H9 (cell line): ENCODE results near the gene ADGRF5. TPM values are rescaled to one million over a fixed set of nuclear protein-coding genes. Genes with fewer than 3 reads are reported as not detected.
"Not testable (repeated sequence)": the region's sequence is repeated elsewhere in the genome, so short reads cannot be mapped to it uniquely, and the experiment has no call there.

Experiments used
- DNase-seq: peaks from one replicate; pipeline ENCODE4 v3.0.0-alpha.2; 2017
- H2AFZ ChIP-seq: one replicate; pipeline ENCODE4 v1.6.1; 2013; ENCODE audit warnings: mild to moderate bottlenecking, low read length, control low read depth, moderate library complexity
- H2AK5ac ChIP-seq: 2 replicates; pipeline ENCODE4 v1.6.1; 2013; ENCODE audit warnings: low read length, control low read depth, mixed read lengths; ENCODE audit not compliant: insufficient read length
- H2BK120ac ChIP-seq: one replicate; pipeline ENCODE4 v1.6.1; 2013; ENCODE audit warnings: low read depth, mild to moderate bottlenecking, low read length, control low read depth, inconsistent platforms; ENCODE audit not compliant: poor library complexity, severe bottlenecking
- H2BK12ac ChIP-seq: 2 replicates; pipeline ENCODE4 v1.6.1; 2013; ENCODE audit warnings: low read length, control low read depth, mixed read lengths, low read depth; ENCODE audit not compliant: insufficient read length
- H2BK15ac ChIP-seq: 2 replicates; pipeline ENCODE4 v1.6.1; 2013; ENCODE audit warnings: low read depth, low read length, control low read depth
- H2BK20ac ChIP-seq: one replicate; pipeline ENCODE4 v1.6.1; 2013; ENCODE audit warnings: low read depth, mild to moderate bottlenecking, low read length, control low read depth, inconsistent platforms; ENCODE audit not compliant: poor library complexity, severe bottlenecking
- H2BK5ac ChIP-seq: 2 replicates; pipeline ENCODE4 v1.6.1; 2013; ENCODE audit warnings: low read length, control low read depth, mixed read lengths; ENCODE audit not compliant: insufficient read length
- H3K14ac ChIP-seq: 2 replicates; pipeline ENCODE4 v1.6.1; 2013; ENCODE audit warnings: low read length, control low read depth; ENCODE audit not compliant: insufficient read depth
- H3K18ac ChIP-seq: 2 replicates; pipeline ENCODE4 v1.6.1; 2013; ENCODE audit warnings: low read depth, mild to moderate bottlenecking, mixed read lengths, low read length, control low read depth; ENCODE audit not compliant: insufficient read length
- H3K23ac ChIP-seq: 2 replicates; pipeline ENCODE4 v1.6.1; 2013; ENCODE audit warnings: low read length, control low read depth, mixed read lengths, low read depth; ENCODE audit not compliant: insufficient read length
- H3K23me2 ChIP-seq: 2 replicates; pipeline ENCODE4 v1.6.1; 2013; ENCODE audit warnings: low read depth, mild to moderate bottlenecking, mixed read lengths, low read length, control low read depth; ENCODE audit not compliant: insufficient read length, poor library complexity, severe bottlenecking
- H3K27ac ChIP-seq: 2 replicates; pipeline ENCODE4 v1.5.1; 2013; ENCODE audit warnings: low read length, control low read depth, mixed read lengths, low read depth; ENCODE audit not compliant: insufficient read length
- H3K27me3 ChIP-seq: 2 replicates; pipeline ENCODE4 v1.6.1; 2013; ENCODE audit warnings: low read length, control low read depth, inconsistent platforms; ENCODE audit not compliant: insufficient read depth
- H3K4ac ChIP-seq: 2 replicates; pipeline ENCODE4 v1.6.1; 2013; ENCODE audit warnings: low read depth, mild to moderate bottlenecking, control low read depth, inconsistent platforms, low read length, moderate library complexity
- H3K4me1 ChIP-seq: 2 replicates; pipeline ENCODE4 v1.6.1; 2013; ENCODE audit warnings: low read length, control low read depth, inconsistent platforms; ENCODE audit not compliant: insufficient read depth
- H3K4me2 ChIP-seq: 2 replicates; pipeline ENCODE4 v1.6.1; 2013; ENCODE audit warnings: low read length, control low read depth, mixed read lengths; ENCODE audit not compliant: insufficient read length, insufficient read depth
- H3K56ac ChIP-seq: 2 replicates; pipeline ENCODE4 v1.6.1; 2013; ENCODE audit warnings: low read depth, mild to moderate bottlenecking, mixed read lengths, low read length, control low read depth; ENCODE audit not compliant: insufficient read length
- H3K79me1 ChIP-seq: 2 replicates; pipeline ENCODE4 v1.6.1; 2013; ENCODE audit warnings: low read depth, mild to moderate bottlenecking, moderate library complexity, low read length, control low read depth, inconsistent platforms; ENCODE audit not compliant: insufficient read depth, poor library complexity, severe bottlenecking
- H3K79me2 ChIP-seq: 2 replicates; pipeline ENCODE4 v1.6.1; 2013; ENCODE audit warnings: low read length, control low read depth, inconsistent platforms; ENCODE audit not compliant: insufficient read depth
- H3K9ac ChIP-seq: 2 replicates; pipeline ENCODE4 v1.6.1; 2013; ENCODE audit warnings: low read length, control low read depth, mixed read lengths; ENCODE audit not compliant: insufficient read length; ENCODE audit errors: extremely low read depth
- H3K9me3 ChIP-seq: one replicate; pipeline ENCODE4 v1.6.1; 2013; ENCODE audit warnings: low read depth, low read length, inconsistent platforms; ENCODE audit not compliant: control insufficient read depth
- H3T11ph ChIP-seq: one replicate; pipeline ENCODE4 v1.6.1; 2013; ENCODE audit warnings: mild to moderate bottlenecking, low read length, control low read depth, inconsistent platforms
- H4K20me1 ChIP-seq: one replicate; pipeline ENCODE4 v1.6.1; 2013; ENCODE audit not compliant: control insufficient read depth, insufficient read length, insufficient read depth
- H4K5ac ChIP-seq: 2 replicates; pipeline ENCODE4 v1.6.1; 2013; ENCODE audit warnings: low read depth, mild to moderate bottlenecking, mixed read lengths, low read length, control low read depth; ENCODE audit not compliant: insufficient read length
- H4K8ac ChIP-seq: replicated peaks from 2 replicates; pipeline ENCODE4 v1.6.1; 2013; ENCODE audit warnings: low read length, control low read depth, mixed read lengths, low read depth; ENCODE audit not compliant: insufficient read length
- H4K91ac ChIP-seq: 2 replicates; pipeline ENCODE4 v1.6.1; 2013; ENCODE audit warnings: low read depth, mild to moderate bottlenecking, moderate library complexity, mixed read lengths, low read length, control low read depth; ENCODE audit not compliant: insufficient read length
- H3K27ac Mint-ChIP-seq, 3 experiments: 2 replicates in 2 of 3; 3 replicates in 1 of 3; pipeline ENCODE4 v1.8.0; 2020 to 2021; ENCODE audit warnings: mixed read lengths in 3 of 3, mild to moderate bottlenecking in 1 of 3, moderate library complexity in 1 of 3
- H3K27me3 Mint-ChIP-seq: 2 replicates; pipeline ENCODE4 v1.8.0; 2021; ENCODE audit warnings: low read depth, mild to moderate bottlenecking, moderate library complexity, mixed read lengths
- H3K36me3 Mint-ChIP-seq, 3 experiments: 2 replicates in 2 of 3; 3 replicates in 1 of 3; pipeline ENCODE4 v1.8.0; 2020 to 2021; ENCODE audit warnings: low read depth in 3 of 3, mixed read lengths in 3 of 3; ENCODE audit not compliant: insufficient read depth in 1 of 3
- H3K4me1 Mint-ChIP-seq, 2 experiments: 2 replicates each; pipeline ENCODE4 v1.8.0; 2020; ENCODE audit warnings: mixed read lengths in 2 of 2
- H3K4me3 Mint-ChIP-seq, 2 experiments: 2 replicates in 1 of 2; 3 replicates in 1 of 2; pipeline ENCODE4 v1.8.0; 2020 to 2021; ENCODE audit warnings: mild to moderate bottlenecking in 2 of 2, mixed read lengths in 2 of 2, moderate library complexity in 1 of 2
- H3K9me3 Mint-ChIP-seq, 2 experiments: 2 replicates in 1 of 2; 3 replicates in 1 of 2; pipeline ENCODE4 v1.8.0; 2020; ENCODE audit warnings: mild to moderate bottlenecking in 2 of 2, mixed read lengths in 2 of 2, moderate library complexity in 1 of 2
- WGBS: extraction: QIAGEN DNeasy Blood & Tissue Kit; methylation state at CpG from one replicate; pipeline ENCODE4 v1.1.7; 2013; ENCODE audit warnings: missing lambda C conversion rate, low lambda C conversion rate, mixed read lengths; ENCODE audit not compliant: insufficient read length; ENCODE audit errors: extremely low coverage; 5-methylcytosine and 5-hydroxymethylcytosine counted together
- total RNA-seq: library from RNA; stranded (reverse); gene quantifications from 2 replicates; pipeline ENCODE4 v1.2.1, GENCODE V29; 2021
- TF ChIP-seq, protein P1 (sequence below): fragments of 200-600 bp; sonication (generic); conservative IDR thresholded peaks from 3 replicates; pipeline ENCODE4 v1.8.0; 2021; ENCODE audit warnings: antibody characterized with exemption, mild to moderate bottlenecking

Gene ADGRF5
- total RNA-seq, 1 experiment from 2014 or later, result not detected

DNA sequence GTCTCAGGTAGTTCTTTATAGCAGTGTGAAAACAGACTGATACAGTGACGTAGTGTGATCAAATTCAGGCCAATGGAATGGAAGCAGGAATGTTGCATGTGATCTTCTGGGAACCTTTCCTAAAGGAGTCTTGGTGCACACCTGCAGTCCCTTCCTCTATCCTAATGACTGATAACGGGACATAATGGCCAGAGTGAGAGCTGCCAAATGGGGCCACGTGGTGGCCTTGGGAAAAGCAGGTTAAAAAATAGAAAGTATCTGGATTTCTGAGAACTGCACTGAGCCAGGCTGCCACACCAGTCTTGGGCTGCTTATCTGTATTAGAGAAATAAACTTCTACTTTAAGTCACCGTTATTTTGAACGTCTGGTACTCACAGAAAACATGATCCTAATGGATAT is 76.6 kb downstream of the ADGRF5 start:
- no peaks in the 10 kb centered on the region for H3K79me2 ChIP-seq
- no peak overlapping the region for H2BK12ac ChIP-seq
- H3K27ac ChIP-seq, result no peak overlapping the region
- no peak overlapping the region for H4K8ac ChIP-seq
- Mint-ChIP-seq H3K9me3 (peaks cover 24 to 30% of the 10 kb centered on the region in 2 experiments), H3K27me3 (peaks cover 16% of the 10 kb centered on the region), H3K27ac (no peak overlapping the region), H3K36me3 (peaks cover 11 to 21% (median 13%) of the 10 kb centered on the region in 3 experiments), H3K4me3 (no peak overlapping the region), H3K4me1 (peaks cover 9 to 12% of the 10 kb centered on the region in 2 experiments)
- H2BK120ac ChIP-seq, result no peak overlapping the region
- no peak overlapping the region for H2BK20ac ChIP-seq
- no peak overlapping the region for H4K5ac ChIP-seq
- H2AK5ac ChIP-seq, result no peak overlapping the region
- no peak for DNase-seq
- H3T11ph ChIP-seq, result no peak overlapping the region
- TF ChIP-seq, protein P1, sequence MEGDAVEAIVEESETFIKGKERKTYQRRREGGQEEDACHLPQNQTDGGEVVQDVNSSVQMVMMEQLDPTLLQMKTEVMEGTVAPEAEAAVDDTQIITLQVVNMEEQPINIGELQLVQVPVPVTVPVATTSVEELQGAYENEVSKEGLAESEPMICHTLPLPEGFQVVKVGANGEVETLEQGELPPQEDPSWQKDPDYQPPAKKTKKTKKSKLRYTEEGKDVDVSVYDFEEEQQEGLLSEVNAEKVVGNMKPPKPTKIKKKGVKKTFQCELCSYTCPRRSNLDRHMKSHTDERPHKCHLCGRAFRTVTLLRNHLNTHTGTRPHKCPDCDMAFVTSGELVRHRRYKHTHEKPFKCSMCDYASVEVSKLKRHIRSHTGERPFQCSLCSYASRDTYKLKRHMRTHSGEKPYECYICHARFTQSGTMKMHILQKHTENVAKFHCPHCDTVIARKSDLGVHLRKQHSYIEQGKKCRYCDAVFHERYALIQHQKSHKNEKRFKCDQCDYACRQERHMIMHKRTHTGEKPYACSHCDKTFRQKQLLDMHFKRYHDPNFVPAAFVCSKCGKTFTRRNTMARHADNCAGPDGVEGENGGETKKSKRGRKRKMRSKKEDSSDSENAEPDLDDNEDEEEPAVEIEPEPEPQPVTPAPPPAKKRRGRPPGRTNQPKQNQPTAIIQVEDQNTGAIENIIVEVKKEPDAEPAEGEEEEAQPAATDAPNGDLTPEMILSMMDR, result no peak
- H4K20me1 ChIP-seq, result no peaks in the 10 kb centered on the region
- no peak overlapping the region for H2AFZ ChIP-seq
- H3K27me3 ChIP-seq, result no peaks in the 10 kb centered on the region
- H3K79me1 ChIP-seq, result no peaks in the 10 kb centered on the region
- no CpG with 5 or more reads among the region's 5 CpGs for WGBS
- H2BK15ac ChIP-seq, result no peak overlapping the region
- H3K9me3 ChIP-seq, result no peaks in the 10 kb centered on the region
- no peak overlapping the region for H3K18ac ChIP-seq
- no peaks in the 10 kb centered on the region; the same call in 1 of the 2 replicates for H3K4me1 ChIP-seq
- H3K9ac ChIP-seq, result no peak overlapping the region
- no peak overlapping the region for H4K91ac ChIP-seq
- H3K14ac ChIP-seq, result no peak overlapping the region
- H2BK5ac ChIP-seq, result no peak overlapping the region
- H3K56ac ChIP-seq, result no peak overlapping the region
- H3K23me2 ChIP-seq, result no peaks in the 10 kb centered on the region
- H3K23ac ChIP-seq, result no peak overlapping the region
- no peak overlapping the region for H3K4ac ChIP-seq
- no peak overlapping the region for H3K4me2 ChIP-seq

DNA sequence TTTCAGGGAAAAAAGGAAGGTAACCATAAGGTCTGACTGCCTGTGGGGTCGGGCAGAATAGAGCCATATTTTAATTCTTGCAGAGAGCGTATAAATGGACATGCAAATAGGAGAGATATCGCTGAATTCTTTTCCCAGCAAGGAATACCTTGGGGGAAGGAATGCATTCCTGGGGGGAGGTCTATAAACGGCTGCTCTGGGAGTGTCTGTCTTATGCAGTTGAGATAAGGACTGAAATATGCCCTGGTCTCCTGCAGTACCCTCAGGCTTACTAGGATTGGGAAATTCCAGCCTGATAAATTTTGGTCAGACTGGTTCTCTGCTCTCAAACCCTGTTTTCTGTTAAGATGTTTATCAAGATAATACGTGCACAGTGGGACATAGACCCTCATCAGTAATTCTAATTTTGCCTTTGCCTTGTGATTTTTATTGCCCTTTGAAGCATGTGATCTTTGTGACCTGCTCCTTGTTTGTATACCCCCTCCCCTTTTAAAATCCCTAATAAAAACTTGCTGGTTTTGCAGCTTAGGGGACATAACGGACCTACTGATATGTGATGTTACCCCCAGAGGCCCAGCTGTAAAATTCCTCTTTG is 79.4 kb downstream of the ADGRF5 start:
- not testable (repeated sequence) for H3K56ac ChIP-seq, H4K5ac ChIP-seq, H2BK120ac ChIP-seq, H2BK15ac ChIP-seq, H4K91ac ChIP-seq, H3K27ac ChIP-seq, H3K14ac ChIP-seq, H3K27me3 ChIP-seq, H3K9ac ChIP-seq, H3K4me3 Mint-ChIP-seq, H3K23me2 ChIP-seq, H3K4ac ChIP-seq, H4K20me1 ChIP-seq, DNase-seq, H3K4me2 ChIP-seq, H2AK5ac ChIP-seq, H3K4me1 ChIP-seq, H2AFZ ChIP-seq, H3K18ac ChIP-seq, H3K9me3 ChIP-seq, H3T11ph ChIP-seq, H3K79me1 ChIP-seq, H2BK5ac ChIP-seq, H3K4me1 Mint-ChIP-seq, H3K27ac Mint-ChIP-seq, H4K8ac ChIP-seq, H3K27me3 Mint-ChIP-seq, H2BK20ac ChIP-seq, H3K23ac ChIP-seq, H2BK12ac ChIP-seq, H3K79me2 ChIP-seq
- no CpG with 5 or more reads among the region's 6 CpGs for WGBS
- peaks cover 24 to 34% of the 10 kb centered on the region in 2 experiments for H3K9me3 Mint-ChIP-seq
- peaks cover 11 to 21% (median 13%) of the 10 kb centered on the region in 3 experiments for H3K36me3 Mint-ChIP-seq
